Epithelial cell of proximal tubule (primary cell): ENCODE results near the gene OR6K2. TPM values are rescaled to one million over a fixed set of nuclear protein-coding genes. Genes with fewer than 3 reads are reported as not detected.

Source experiments
- DNase-seq: peaks from one replicate; pipeline ENCODE4 v3.0.0-alpha.2; 2011; ENCODE audit warnings: low read depth
- H3K4me3 ChIP-seq: 2 replicates; pipeline ENCODE4 v1.5.1; 2011; ENCODE audit warnings: low read depth, mild to moderate bottlenecking, low read length
- CTCF ChIP-seq: conservative IDR thresholded peaks from 2 replicates; pipeline ENCODE4 v1.5.1; 2012; ENCODE audit warnings: low read depth, mild to moderate bottlenecking, low read length
- total RNA-seq: library from RNA; depleted of rRNA; stranded (reverse); fragments of >200 nt; gene quantifications from 2 replicates; pipeline ENCODE4 v1.2.3, GENCODE V29; 2015

The OR6K2 gene
- total RNA-seq, 1 donor from 2014 or later: not detected

DNA sequence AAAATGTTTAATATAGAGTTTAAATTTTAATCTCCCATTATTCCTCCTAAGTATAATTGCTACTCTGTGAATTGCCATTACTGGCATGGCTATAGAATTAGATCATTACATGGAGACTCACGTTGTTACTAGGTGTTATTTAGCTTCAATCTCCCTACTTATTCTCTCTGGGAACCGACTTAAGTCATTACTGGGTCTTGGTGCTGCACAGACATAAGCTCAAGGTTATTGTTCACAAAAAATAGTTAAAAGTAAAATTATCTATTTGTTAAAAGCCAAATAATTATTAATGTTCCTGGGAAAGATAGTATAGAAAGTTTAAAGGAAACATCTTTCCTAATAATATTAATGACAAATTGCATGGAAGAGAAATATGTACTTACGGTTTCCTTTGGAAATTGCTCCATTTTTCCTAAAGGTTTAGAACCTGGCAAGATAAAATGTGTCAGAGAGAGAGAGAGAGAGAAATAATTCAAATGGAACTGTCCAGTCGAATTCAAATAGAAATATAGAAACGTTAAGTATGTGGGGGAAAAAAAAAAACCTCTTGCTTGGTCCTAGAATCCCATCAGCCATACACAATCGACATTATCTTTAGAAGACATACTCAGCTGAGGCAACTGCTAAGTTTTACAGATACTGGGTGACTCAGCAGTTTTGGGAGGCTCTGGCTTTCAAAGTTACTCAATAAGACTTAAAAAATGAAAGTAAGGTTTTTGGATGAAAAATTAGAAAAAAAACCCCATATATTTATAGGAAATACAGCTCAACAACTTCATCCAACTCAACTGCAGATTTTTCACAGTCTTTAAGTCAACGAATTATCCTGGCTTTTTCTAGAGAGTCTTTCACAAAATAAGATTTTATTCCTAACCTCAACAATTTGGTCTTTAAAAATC lies 14.1 kb downstream of the OR6K2 start, which contains the start of gene SPTA1:
SPTA1 (minus strand) TSS at position 605 of the 899 bp plus-strand sequence; CDS start at position 407, 198 bp downstream.
- DNase-seq: no peak
- no peak for TF ChIP-seq CTCF
- no peak within 1 kb of the TSS for H3K4me3 ChIP-seq

- H3K4me3 ChIP-seq: no peak overlapping the region
- no peak for DNase-seq
- TF ChIP-seq CTCF: no peak
Measured at GRCh38 chr1:158685085-158685484, 15.4 kb downstream of the OR6K2 start.

DNA sequence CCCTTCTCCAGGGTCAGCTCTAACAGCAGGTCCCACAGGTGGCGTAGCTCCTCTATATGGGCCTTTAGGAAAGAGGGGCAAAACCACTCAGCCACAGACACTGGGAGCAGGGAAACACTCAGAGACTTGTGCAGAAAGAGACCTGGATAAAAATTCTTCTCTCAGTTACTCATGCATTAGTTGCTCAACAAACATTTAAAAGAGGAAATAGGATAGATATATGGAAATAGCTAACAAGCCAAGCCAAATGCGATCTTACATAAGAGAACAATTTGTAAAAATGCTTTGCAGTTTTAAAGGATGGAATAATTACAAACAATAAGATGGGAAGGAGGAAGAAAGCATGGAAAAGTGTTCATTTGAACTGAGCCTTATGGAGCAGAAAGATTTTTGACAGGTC lies 18.8 kb downstream of the OR6K2 start:
- no peak for DNase-seq
- TF ChIP-seq CTCF: no peak
- no peak overlapping the region for H3K4me3 ChIP-seq

- no peak overlapping the region for H3K4me3 ChIP-seq
- no peak for TF ChIP-seq CTCF
- DNase-seq: no peak
Measured at GRCh38 chr1:158679289-158679688, 21.2 kb downstream of the OR6K2 start.

- DNase-seq: no peak
- no peak overlapping the region for H3K4me3 ChIP-seq
- no peak for TF ChIP-seq CTCF
Measured at GRCh38 chr1:158675563-158676323, 24.7 kb downstream of the OR6K2 start.

GRCh38 chr1:158674302-158674701 lies 26.1 kb downstream of the OR6K2 start:
- no peak for TF ChIP-seq CTCF
- H3K4me3 ChIP-seq: no peak overlapping the region
- DNase-seq: no peak
